Measurements from ENCODE around the gene PABPC1L2B. TPM values are rescaled to one million over a fixed set of nuclear protein-coding genes. Genes with fewer than 3 reads are reported as not detected.
"Not testable (repeated sequence)": the region's sequence is repeated elsewhere in the genome, so short reads cannot be mapped to it uniquely, and the experiment has no call there.

The PABPC1L2B gene
- not detected for total RNA-seq

GRCh38 chrX:73002733-73003132, at the start of gene PABPC1L2B:
Gene PABPC1L2B, plus strand, starts transcription at chrX:73002939. Its CDS starts 704 bp downstream, at chrX:73003643.
- ATAC-seq; intact Hi-C loops (cut with DNase I); DNase-seq (ENCODE audit: low spot score): not testable (repeated sequence)

GRCh38 chrX:72959971-72960370, 42.8 kb upstream of the PABPC1L2B start:
- intact Hi-C loops (cut with DNase I); ATAC-seq; DNase-seq (ENCODE audit: low spot score): not testable (repeated sequence)

DNA sequence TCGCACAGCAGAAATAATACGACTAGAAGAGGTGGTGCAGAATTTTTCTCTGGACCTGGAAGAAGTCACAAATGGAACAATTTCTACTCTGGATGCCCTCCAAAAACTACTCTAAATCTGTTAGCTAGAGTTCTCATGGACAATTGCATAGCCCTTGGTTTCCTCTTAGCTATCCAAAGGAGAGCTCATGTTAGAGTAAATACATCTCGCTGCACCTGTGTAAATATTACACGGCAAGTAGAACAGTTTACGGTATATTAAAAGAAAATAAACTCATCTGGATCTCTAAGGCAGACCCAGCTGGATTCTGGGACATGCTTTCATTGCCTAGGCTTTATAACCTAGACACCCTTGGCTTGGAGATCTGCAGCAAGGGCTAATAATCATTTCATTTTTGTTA, 30.9 kb upstream of the PABPC1L2B start:
- ATAC-seq; DNase-seq (ENCODE audit: low spot score); intact Hi-C loops (cut with DNase I): not testable (repeated sequence)

DNA sequence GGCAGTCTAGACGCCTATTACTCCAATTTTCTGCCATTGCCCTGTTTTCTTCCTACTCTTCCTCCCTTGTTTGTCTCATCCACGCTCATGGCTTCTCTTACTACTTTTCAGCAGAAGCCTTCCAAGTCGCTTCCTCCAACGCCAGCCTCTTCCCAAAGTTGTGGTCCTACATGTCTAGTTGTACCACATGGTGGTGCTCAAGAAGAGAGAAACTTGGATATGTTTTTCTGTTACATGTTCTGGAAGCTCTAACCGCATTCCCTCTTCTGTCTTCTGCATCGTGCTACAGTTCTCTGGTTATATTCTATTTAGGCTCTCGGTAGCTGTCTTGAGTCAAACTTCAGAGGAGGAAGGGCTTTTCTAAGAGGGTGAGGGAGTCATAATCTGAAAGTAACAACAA, 27.9 kb upstream of the PABPC1L2B start:
- ATAC-seq; intact Hi-C loops (cut with DNase I): not testable (repeated sequence)

DNA sequence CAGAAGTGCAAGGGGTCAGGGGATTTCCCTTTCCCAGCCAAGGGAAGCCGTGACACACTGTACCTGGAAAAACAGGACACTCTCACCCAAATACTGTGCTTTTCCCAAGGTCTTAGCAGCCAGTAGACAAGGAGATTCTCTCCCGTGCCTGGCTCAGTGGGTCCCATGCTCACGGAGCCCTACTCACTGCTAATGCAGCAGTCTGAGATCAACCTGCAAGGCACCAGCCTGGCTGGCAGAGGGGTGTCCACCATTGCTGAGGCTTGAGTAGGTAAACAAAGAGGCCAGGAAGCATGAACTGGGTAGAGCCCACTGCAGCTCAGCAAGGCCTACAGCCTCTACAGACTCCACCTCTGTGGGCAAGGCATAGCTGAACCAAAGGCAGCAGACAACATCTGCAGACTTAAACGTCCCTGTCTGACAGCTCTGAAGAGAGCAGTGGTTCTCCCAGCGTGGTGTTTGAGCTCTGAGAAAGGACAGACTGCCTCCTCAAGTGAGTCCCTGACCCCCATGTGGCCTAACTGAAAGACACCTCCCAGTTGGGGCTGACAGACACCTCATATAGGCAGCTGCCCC, 21.8 kb upstream of the PABPC1L2B start:
- intact Hi-C loops (cut with DNase I); DNase-seq (ENCODE audit: low spot score); ATAC-seq: not testable (repeated sequence)

More for the DNA sequence above, 27.9 kb upstream of the PABPC1L2B start:
- not testable (repeated sequence) for DNase-seq (ENCODE audit: low spot score)

- DNase-seq (ENCODE audit: low spot score); intact Hi-C loops (cut with DNase I); ATAC-seq: not testable (repeated sequence)
Measured at GRCh38 chrX:73004032-73004431, 1.3 kb downstream of the PABPC1L2B start.

DNA sequence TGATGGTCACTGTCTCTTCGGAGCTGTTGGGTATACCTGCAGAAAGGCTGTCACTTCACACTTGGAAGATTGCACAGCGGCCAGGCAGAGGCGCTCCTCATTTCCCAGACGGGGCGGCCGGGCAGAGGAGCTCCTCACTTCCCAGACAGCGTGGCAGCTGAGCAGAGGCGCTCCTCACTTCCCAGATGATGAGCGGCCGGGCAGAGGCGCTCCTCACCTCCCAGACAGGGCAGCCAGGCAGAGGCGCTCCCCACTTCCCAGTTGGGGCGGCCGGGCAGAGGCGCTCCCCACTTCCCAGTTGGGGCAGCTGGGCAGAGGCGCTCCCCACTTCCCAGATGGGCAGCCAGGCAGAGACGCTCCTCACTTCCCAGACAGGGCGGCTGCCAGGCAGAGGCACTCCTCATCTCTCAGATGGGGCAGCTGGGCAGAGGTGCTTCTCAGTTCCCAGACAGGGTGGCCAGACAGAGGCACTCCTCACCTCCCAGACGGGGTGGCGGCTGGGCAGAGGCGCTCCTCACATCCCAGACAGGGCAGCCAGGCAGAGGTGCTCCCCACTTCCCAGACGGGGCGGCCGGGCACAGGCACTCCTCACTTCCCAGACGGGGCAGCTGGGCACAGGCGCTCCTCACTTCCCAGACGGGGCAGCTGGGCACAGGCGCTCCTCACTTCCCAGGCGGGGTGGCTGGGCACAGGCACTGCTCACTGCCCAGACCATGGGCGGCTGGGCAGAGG, 18.8 kb downstream of the PABPC1L2B start:
- intact Hi-C loops (cut with DNase I): no loop called here
- DNase-seq (ENCODE audit: low spot score) (no peak), ATAC-seq (no peak)

DNA sequence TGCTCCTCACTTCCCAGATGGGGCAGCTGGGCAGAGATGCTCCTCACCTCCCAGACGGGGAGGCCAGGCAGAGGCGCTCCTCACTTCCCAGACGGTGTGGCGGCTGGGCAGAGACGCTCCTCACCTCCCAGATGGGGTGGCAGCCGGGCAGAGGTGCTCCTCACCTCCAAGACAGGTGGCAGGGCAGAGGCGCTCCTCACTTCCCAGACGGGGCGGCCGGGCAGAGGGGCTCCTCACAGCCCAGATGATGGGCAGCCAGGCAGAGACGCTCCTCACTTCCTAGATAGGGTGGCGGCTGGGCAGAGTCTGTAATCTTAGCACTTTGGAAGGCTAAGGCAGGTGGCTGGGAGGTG, 19.3 kb downstream of the PABPC1L2B start:
- ATAC-seq; intact Hi-C loops (cut with DNase I); DNase-seq (ENCODE audit: low spot score): not testable (repeated sequence)

- intact Hi-C loops (cut with DNase I): no loop called here
- ATAC-seq (no peak), DNase-seq (ENCODE audit: low spot score) (no peak)
Measured at GRCh38 chrX:73028876-73029275, 26.1 kb downstream of the PABPC1L2B start.

Other genes starting within 250 kb of the PABPC1L2B start
- 0.45 TPM for gene DMRTC1B, start 226.0 kb upstream of the PABPC1L2B start, total RNA-seq
- not detected for gene FAM236B, start 220.3 kb upstream of the PABPC1L2B start, total RNA-seq
- gene FAM236D, start 194.7 kb upstream of the PABPC1L2B start, total RNA-seq: not detected
- not detected for gene FAM236C, start 90.3 kb upstream of the PABPC1L2B start, total RNA-seq
- not detected for gene FAM236A, start 64.7 kb upstream of the PABPC1L2B start, total RNA-seq
- not detected for gene DMRTC1, start 59.1 kb upstream of the PABPC1L2B start, total RNA-seq
- gene PABPC1L2A, start 76.6 kb downstream of the PABPC1L2B start, total RNA-seq: not detected
- gene NAP1L2, start 211.9 kb downstream of the PABPC1L2B start, total RNA-seq: 7.9 TPM

Data from sciatic nerve (tissue), 2 donors.